RWPE2 (cell line): ENCODE results near the gene PDE7B.
"Not testable (repeated sequence)": the region's sequence is repeated elsewhere in the genome, so short reads cannot be mapped to it uniquely, and the experiment has no call there.

Experiments
- ATAC-seq: fragments of 200-7000 bp; cut with Tn5 transposase; 3 replicates; pipeline ENCODE4 v1.9.1; 2021; ENCODE audit warnings: low read depth
- DNase-seq: peaks from one replicate; pipeline ENCODE4 v3.0.0-alpha.2; 2020; ENCODE audit warnings: low spot score
- H3K27ac ChIP-seq: fragments of 450-650 bp; 2 replicates; pipeline ENCODE4 v1.5.1; 2017; ENCODE audit warnings: mild to moderate bottlenecking; ENCODE audit not compliant: poor library complexity, severe bottlenecking
- H3K27me3 ChIP-seq: fragments of 250-450 bp; sonication (Bioruptor Pico); 2 replicates; pipeline ENCODE4 v1.5.1; 2021; ENCODE audit warnings: mild to moderate bottlenecking, moderate library complexity; ENCODE audit not compliant: insufficient read depth, poor library complexity, severe bottlenecking
- H3K36me3 ChIP-seq: fragments of 250-450 bp; sonication (Bioruptor Pico); 2 replicates; pipeline ENCODE4 v1.5.1; 2020; ENCODE audit warnings: low read depth, mild to moderate bottlenecking, moderate library complexity
- H3K4me1 ChIP-seq: fragments of 250-450 bp; sonication (Bioruptor Pico); 2 replicates; pipeline ENCODE4 v1.5.1; 2021; ENCODE audit warnings: mild to moderate bottlenecking, moderate library complexity; ENCODE audit not compliant: insufficient read depth, poor library complexity, severe bottlenecking
- H3K4me3 ChIP-seq: fragments of 250-450 bp; sonication (Bioruptor Pico); 2 replicates; pipeline ENCODE4 v1.5.1; 2021; ENCODE audit warnings: mild to moderate bottlenecking, moderate library complexity; ENCODE audit not compliant: severe bottlenecking
- H3K9me3 ChIP-seq: fragments of 250-450 bp; sonication (Bioruptor Pico); 2 replicates; pipeline ENCODE4 v1.5.1; 2021; ENCODE audit warnings: mild to moderate bottlenecking, moderate library complexity; ENCODE audit not compliant: severe bottlenecking
- CTCF ChIP-seq: fragments of 450-650 bp; IDR thresholded peaks from one replicate; pipeline ENCODE4 v1.5.1; 2017; ENCODE audit warnings: mild to moderate bottlenecking, moderate library complexity; ENCODE audit not compliant: poor library complexity, severe bottlenecking

Gene PDE7B

GRCh38 chr6:136213853-136214252 is 362.4 kb downstream of the PDE7B start:
- no peak for ATAC-seq
- H3K9me3 ChIP-seq: no peaks in the 10 kb centered on the region
- DNase-seq: no peak
- H3K27ac ChIP-seq: no peak overlapping the region
- no peaks in the 10 kb centered on the region for H3K4me1 ChIP-seq
- no peak for TF ChIP-seq CTCF
- no peaks in the 10 kb centered on the region for H3K27me3 ChIP-seq
- no peaks in the 10 kb centered on the region for H3K36me3 ChIP-seq
- H3K4me3 ChIP-seq: no peak overlapping the region

DNA sequence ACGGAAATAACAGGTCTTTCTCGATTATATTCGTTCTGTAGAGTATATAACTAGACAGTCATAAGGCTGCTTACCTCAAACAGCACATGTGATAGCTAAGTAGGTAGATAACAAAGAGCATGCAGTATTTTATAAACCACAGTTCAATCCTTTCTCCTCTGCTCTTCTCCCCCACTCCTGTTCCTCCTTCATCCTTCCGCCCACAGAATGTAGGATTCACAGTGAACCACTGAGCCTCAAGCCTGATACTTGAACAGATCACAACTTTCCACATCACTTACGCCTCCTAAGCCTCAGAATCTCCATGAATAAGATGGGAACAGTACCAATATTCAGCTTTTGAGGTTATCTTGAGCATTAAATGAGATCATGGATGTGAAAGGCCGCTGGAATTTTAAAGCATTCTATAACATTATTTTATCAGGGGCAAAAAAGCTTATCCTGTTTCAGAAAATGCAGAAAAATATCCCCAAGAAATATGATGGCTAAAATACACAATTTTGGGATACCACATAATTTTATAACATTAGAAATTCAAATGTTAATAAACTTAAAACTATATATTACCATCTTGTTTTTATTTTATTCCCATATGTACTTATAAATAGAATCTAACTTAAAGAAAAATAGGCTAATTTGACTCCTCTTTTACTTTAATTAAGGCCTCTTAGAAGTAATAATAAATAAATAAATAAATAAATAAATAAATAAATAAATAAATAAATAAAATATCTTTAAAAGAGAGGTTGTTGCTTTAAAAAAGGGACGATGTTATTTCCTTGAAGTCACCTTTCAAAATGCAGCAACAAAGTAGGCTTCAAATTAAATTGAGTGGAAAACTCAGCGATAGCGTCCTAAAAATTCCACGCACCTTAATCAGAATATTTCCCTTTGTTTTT is 365.3 kb downstream of the PDE7B start:
- Histone ChIP-seq H3K27me3 (no peaks in the 10 kb centered on the region), H3K4me1 (no peaks in the 10 kb centered on the region), H3K4me3 (no peak overlapping the region), H3K36me3 (no peaks in the 10 kb centered on the region), H3K27ac (no peak overlapping the region), H3K9me3 (no peaks in the 10 kb centered on the region)
- ATAC-seq (no peak), DNase-seq (no peak)
- TF ChIP-seq CTCF: no peak

DNA sequence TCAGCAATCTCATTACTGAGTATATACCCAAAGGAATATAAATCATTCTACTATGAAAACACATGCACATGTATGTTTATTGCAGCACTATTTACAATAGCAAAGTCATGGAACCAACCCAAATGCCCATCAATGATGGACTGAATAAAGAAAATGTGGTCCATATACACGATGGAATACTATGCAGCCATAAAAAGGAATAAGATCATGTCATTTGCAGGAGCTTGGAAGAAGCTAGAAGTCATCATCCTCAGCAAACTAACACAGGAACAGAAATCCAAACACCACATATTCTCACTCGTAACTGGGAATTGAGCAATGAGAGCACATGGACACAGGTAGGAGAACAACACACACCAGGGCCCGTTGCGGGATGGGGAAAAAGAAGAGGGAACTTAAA is 373.5 kb downstream of the PDE7B start:
- H3K27ac ChIP-seq, H3K36me3 ChIP-seq, H3K4me1 ChIP-seq, ATAC-seq, H3K27me3 ChIP-seq, DNase-seq, H3K9me3 ChIP-seq, H3K4me3 ChIP-seq: not testable (repeated sequence)

DNA sequence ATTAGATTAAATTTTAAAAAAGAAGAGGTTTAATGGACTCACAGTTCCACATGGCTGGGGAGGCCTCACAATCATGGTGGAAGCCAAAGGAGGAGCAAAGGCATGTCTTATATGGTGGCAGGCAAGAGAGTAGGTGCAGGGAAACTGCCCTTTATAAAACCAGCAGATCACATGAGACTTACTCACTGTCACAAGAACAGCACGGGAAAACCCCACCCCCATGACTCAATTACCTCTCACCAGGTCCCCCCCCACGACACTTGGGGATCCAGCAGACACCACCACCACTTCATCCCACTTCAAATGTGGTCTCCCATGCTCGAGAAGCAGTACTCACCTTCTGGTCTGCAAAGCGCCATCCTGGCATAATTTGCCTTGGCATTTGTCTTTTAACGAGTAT is 374.0 kb downstream of the PDE7B start:
- DNase-seq (no peak), ATAC-seq (no peak)
- no peak overlapping the region for H3K27ac ChIP-seq
- TF ChIP-seq CTCF: no peak
- H3K36me3 ChIP-seq: no peaks in the 10 kb centered on the region
- no peak overlapping the region for H3K4me3 ChIP-seq
- H3K4me1 ChIP-seq: peaks cover 5% of the 10 kb centered on the region
- H3K27me3 ChIP-seq: no peaks in the 10 kb centered on the region
- H3K9me3 ChIP-seq: no peaks in the 10 kb centered on the region

- Histone ChIP-seq H3K27ac (no peak overlapping the region), H3K4me3 (peak overlapping the region; percentile 9), H3K27me3 (no peaks in the 10 kb centered on the region), H3K4me1 (peaks cover 5% of the 10 kb centered on the region), H3K9me3 (no peaks in the 10 kb centered on the region), H3K36me3 (peaks cover 5% of the 10 kb centered on the region; the same call in 1 of the 2 replicates)
- ATAC-seq: peak; percentile 68
- TF ChIP-seq CTCF: peak; percentile 100
- DNase-seq: no peak
These were observed 374.6 kb downstream of the PDE7B start for GRCh38 chr6:136226027-136226673.
